ENCODE results near the gene SLC22A17. TPM values are rescaled to one million over a fixed set of nuclear protein-coding genes. Genes with fewer than 3 reads are reported as not detected.

Gene SLC22A17
- total and polyA plus RNA-seq, 2 experiments from 2014 or later = 44.4 to 62.9 TPM

GRCh38 chr14:23323838-23324454 is 28.7 kb downstream of the SLC22A17 start:
- Histone ChIP-seq H4K20me1 (ENCODE audit: insufficient read depth, poor library complexity, severe bottlenecking) (peaks cover 12% of the 10 kb centered on the region), H3K27me3 (no peaks in the 10 kb centered on the region), H3K79me2 (peaks cover 28% of the 10 kb centered on the region), H3K9me3 (ENCODE audit: low read depth) (no peaks in the 10 kb centered on the region), H3K4me3 (no peak overlapping the region), H3K36me3 (replicated peaks; ENCODE audit: insufficient read depth, low read depth) (no peaks in the 10 kb centered on the region), H3K9me2 (replicated peaks; ENCODE audit: insufficient read depth) (no peaks in the 10 kb centered on the region), H3K27ac (no peak overlapping the region), H2AFZ (no peak overlapping the region), H3K4me2 (peak overlapping the region; percentile 91), H3K4me1 (ENCODE audit: insufficient read depth) (peaks cover 14% of the 10 kb centered on the region)
- 91% methylated on average over 13 of the region's 18 CpGs for WGBS (ENCODE audit: low lambda C conversion rate, missing lambda C conversion rate)
- TF ChIP-seq EZH2phosphoT487 (IDR thresholded peaks at IDR 0.05; ENCODE audit: low read depth, severe bottlenecking, unreplicated experiment) (no peak), CTCF (IDR thresholded peaks at IDR 0.05; ENCODE audit: poor library complexity) (no peak), EZH2 (IDR thresholded peaks at IDR 0.05; ENCODE audit: borderline replicate concordance) (no peak)
- no peak for DNase-seq (ENCODE audit: low spot score)

GRCh38 chr14:23322568-23323517 is 29.8 kb downstream of the SLC22A17 start:
- Histone ChIP-seq H3K4me3 (peak overlapping the region; percentile 95), H3K9me2 (replicated peaks; ENCODE audit: insufficient read depth) (no peaks in the 10 kb centered on the region), H3K9me3 (ENCODE audit: low read depth) (no peaks in the 10 kb centered on the region), H3K4me1 (ENCODE audit: insufficient read depth) (peaks cover 14% of the 10 kb centered on the region), H3K27me3 (no peaks in the 10 kb centered on the region), H4K20me1 (ENCODE audit: insufficient read depth, poor library complexity, severe bottlenecking) (peaks cover 12% of the 10 kb centered on the region), H3K36me3 (replicated peaks; ENCODE audit: insufficient read depth, low read depth) (no peaks in the 10 kb centered on the region), H3K79me2 (peaks cover 28% of the 10 kb centered on the region), H3K27ac (peak overlapping the region; percentile 97), H3K4me2 (peak overlapping the region; percentile 91), H2AFZ (no peak overlapping the region)
- DNase-seq (ENCODE audit: low spot score) = no peak
- TF ChIP-seq CTCF (IDR thresholded peaks at IDR 0.05; ENCODE audit: poor library complexity) (no peak), EZH2 (IDR thresholded peaks at IDR 0.05; ENCODE audit: borderline replicate concordance) (no peak), EZH2phosphoT487 (IDR thresholded peaks at IDR 0.05; ENCODE audit: low read depth, severe bottlenecking, unreplicated experiment) (no peak)
- WGBS (ENCODE audit: low lambda C conversion rate, missing lambda C conversion rate) = 47% methylated on average over 10 of the region's 10 CpGs

- TF ChIP-seq EZH2 (IDR thresholded peaks at IDR 0.05; ENCODE audit: borderline replicate concordance) (no peak), CTCF (IDR thresholded peaks at IDR 0.05; ENCODE audit: poor library complexity) (peak; percentile 5), EZH2phosphoT487 (IDR thresholded peaks at IDR 0.05; ENCODE audit: low read depth, severe bottlenecking, unreplicated experiment) (no peak)
- Histone ChIP-seq H3K4me3 (peak overlapping the region; percentile 95), H3K4me1 (ENCODE audit: insufficient read depth) (peaks cover 14% of the 10 kb centered on the region), H3K36me3 (replicated peaks; ENCODE audit: insufficient read depth, low read depth) (no peaks in the 10 kb centered on the region), H2AFZ (peak overlapping the region; percentile 59), H3K4me2 (peak overlapping the region; percentile 91), H3K9me3 (ENCODE audit: low read depth) (no peaks in the 10 kb centered on the region), H3K9me2 (replicated peaks; ENCODE audit: insufficient read depth) (no peaks in the 10 kb centered on the region), H3K79me2 (peaks cover 28% of the 10 kb centered on the region), H3K27ac (peak overlapping the region; percentile 97), H4K20me1 (ENCODE audit: insufficient read depth, poor library complexity, severe bottlenecking) (peaks cover 12% of the 10 kb centered on the region), H3K27me3 (no peaks in the 10 kb centered on the region)
- WGBS (ENCODE audit: low lambda C conversion rate, missing lambda C conversion rate) = under 1% methylated on average over 45 of the region's 64 CpGs
- peak; percentile 66 for DNase-seq (ENCODE audit: low spot score)
Measured at GRCh38 chr14:23321572-23322547, 30.8 kb downstream of the SLC22A17 start.

All from hepatocyte (in vitro differentiated cells).